NCI-H82 (cell line): ENCODE measurements around the gene EARS2.

Experiments used
- DNase-seq: peaks from one replicate; lab custom pipeline; 2025; lab: John Stamatoyannopoulos, UW

Gene EARS2

DNA sequence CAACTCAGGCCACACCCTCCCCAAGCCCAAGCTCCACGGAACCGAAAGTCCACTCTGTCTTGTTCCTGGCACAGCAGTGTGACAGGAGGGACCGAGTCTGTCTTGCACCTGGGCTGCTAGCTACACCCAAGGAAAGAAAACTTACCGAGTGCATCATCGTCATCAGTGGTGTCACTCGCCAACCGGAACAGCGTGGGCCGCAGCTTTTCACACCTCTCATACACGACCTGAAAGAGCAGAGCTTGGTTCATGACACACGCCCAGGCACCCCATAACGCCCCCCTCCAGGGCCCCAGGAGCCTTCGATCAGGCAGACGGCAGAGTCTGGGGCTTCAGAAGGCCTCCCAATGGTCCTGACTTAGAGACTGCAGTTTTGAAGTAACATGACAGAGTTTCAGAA is 74.4 kb downstream of the EARS2 start:
- no peak for DNase-seq

- no peak for DNase-seq
Observed at GRCh38 chr16:23480257-23480656, 76.9 kb downstream of the EARS2 start.

DNA sequence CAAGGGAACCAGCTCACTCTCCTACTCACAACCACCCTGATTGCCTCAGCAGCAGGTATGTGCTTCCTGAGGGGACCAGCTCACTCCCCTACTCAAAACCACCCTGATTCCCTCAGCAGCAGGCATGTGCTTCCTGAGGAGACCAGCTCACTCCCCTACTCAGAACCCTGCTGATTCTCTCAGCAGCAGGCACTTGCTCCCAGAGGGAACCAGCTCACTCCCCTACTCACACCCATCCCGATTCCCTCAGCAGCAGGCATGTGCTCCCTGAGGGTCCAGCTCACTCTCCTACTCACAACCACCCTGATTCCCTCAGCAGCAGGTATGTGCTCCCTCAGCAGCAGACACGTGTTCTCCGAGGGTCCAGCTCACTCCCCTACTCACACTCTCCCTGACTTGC is 78.0 kb downstream of the EARS2 start:
- DNase-seq = no peak

DNA sequence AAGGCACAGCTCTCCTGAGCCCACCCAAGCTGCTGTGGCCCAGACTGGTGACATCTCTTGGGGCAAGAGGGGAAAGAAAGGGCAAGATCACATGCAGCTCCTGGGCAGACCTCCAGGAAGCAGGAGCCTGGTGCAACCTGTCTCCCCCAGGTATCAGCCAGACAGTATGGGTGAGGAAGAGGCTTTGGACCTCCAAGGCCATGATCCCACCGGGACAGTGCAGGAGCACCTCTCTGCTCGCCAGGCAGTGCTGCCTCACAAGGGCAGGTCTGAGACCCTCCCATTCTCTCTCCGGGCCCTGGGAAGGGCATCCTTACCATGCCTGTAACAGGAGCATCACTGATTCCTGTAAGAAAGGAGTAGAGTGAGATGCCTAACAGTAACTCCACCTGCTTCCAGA is 78.6 kb downstream of the EARS2 start:
- DNase-seq = no peak

- DNase-seq = no peak
Observed at GRCh38 chr16:23476289-23476688, 80.9 kb downstream of the EARS2 start.
